Activated naive CD4-positive, alpha-beta T cell treated with anti-CD3 and anti-CD28 coated beads, Interleukin-2, amount 50 U/mL, for 24 hours (primary cell): ENCODE results near the gene LTBP1.

ENCODE experiments used
- H3K27ac Mint-ChIP-seq: one replicate; pipeline ENCODE4 v1.8.0; 2021; ENCODE audit warnings: mild to moderate bottlenecking, mixed read lengths
- H3K27me3 Mint-ChIP-seq: one replicate; pipeline ENCODE4 v1.8.0; 2021; ENCODE audit warnings: mixed read lengths
- H3K36me3 Mint-ChIP-seq: one replicate; pipeline ENCODE4 v1.8.0; 2021; ENCODE audit warnings: mixed read lengths
- H3K4me1 Mint-ChIP-seq: one replicate; pipeline ENCODE4 v1.8.0; 2021; ENCODE audit warnings: mixed read lengths
- H3K4me3 Mint-ChIP-seq: one replicate; pipeline ENCODE4 v1.8.0; 2021; ENCODE audit warnings: mild to moderate bottlenecking, mixed read lengths
- H3K9me3 Mint-ChIP-seq: one replicate; pipeline ENCODE4 v1.8.0; 2021; ENCODE audit warnings: mixed read lengths

The LTBP1 gene

DNA sequence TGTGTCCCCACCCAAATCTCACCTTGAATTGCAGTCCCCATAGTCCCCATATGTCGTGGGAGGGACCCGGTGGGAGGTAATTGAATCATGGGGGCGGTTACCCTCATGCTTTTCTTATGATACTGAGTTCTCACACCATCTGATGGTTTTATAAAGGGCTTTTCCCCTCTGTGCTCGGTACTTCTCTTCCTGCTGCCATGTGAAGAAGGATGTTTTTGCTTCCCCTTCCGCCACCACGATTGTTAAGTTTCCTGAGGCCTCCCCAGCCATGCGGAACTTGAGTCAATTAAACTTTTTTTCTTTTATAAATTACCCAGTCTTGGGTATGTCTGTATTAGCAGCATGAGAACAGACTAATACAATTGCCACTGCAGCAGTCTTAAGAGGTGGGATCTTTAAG is 134.9 kb downstream of the LTBP1 start:
- Mint-ChIP-seq H3K27ac (no peak overlapping the region), H3K4me1 (no peaks in the 10 kb centered on the region), H3K4me3 (no peak overlapping the region), H3K36me3 (no peaks in the 10 kb centered on the region), H3K27me3 (peaks cover 6% of the 10 kb centered on the region), H3K9me3 (no peaks in the 10 kb centered on the region)

GRCh38 chr2:33083699-33084387 is 137.1 kb downstream of the LTBP1 start:
- Mint-ChIP-seq H3K27ac (no peak overlapping the region), H3K9me3 (no peaks in the 10 kb centered on the region), H3K4me3 (no peak overlapping the region), H3K36me3 (no peaks in the 10 kb centered on the region), H3K4me1 (no peaks in the 10 kb centered on the region), H3K27me3 (peaks cover 5% of the 10 kb centered on the region)

GRCh38 chr2:33084433-33084832 is 137.7 kb downstream of the LTBP1 start:
- no peak overlapping the region for H3K27ac Mint-ChIP-seq
- H3K4me1 Mint-ChIP-seq, result no peaks in the 10 kb centered on the region
- peaks cover 5% of the 10 kb centered on the region for H3K27me3 Mint-ChIP-seq
- no peak overlapping the region for H3K4me3 Mint-ChIP-seq
- H3K36me3 Mint-ChIP-seq, result no peaks in the 10 kb centered on the region
- H3K9me3 Mint-ChIP-seq, result no peaks in the 10 kb centered on the region

- no peaks in the 10 kb centered on the region for H3K36me3 Mint-ChIP-seq
- H3K27ac Mint-ChIP-seq, result no peak overlapping the region
Observed at GRCh38 chr2:33085646-33086045, 138.9 kb downstream of the LTBP1 start.

GRCh38 chr2:33086400-33087015 is 139.8 kb downstream of the LTBP1 start:
- H3K9me3 Mint-ChIP-seq, result no peaks in the 10 kb centered on the region
- no peak overlapping the region for H3K4me3 Mint-ChIP-seq
- peaks cover 3% of the 10 kb centered on the region for H3K27me3 Mint-ChIP-seq
- H3K4me1 Mint-ChIP-seq, result no peaks in the 10 kb centered on the region
- H3K27ac Mint-ChIP-seq, result no peak overlapping the region
- no peaks in the 10 kb centered on the region for H3K36me3 Mint-ChIP-seq

More at GRCh38 chr2:33085646-33086045, 138.9 kb downstream of the LTBP1 start:
- peaks cover 3% of the 10 kb centered on the region for H3K27me3 Mint-ChIP-seq
- H3K4me3 Mint-ChIP-seq, result no peak overlapping the region
- no peaks in the 10 kb centered on the region for H3K9me3 Mint-ChIP-seq
- no peaks in the 10 kb centered on the region for H3K4me1 Mint-ChIP-seq

DNA sequence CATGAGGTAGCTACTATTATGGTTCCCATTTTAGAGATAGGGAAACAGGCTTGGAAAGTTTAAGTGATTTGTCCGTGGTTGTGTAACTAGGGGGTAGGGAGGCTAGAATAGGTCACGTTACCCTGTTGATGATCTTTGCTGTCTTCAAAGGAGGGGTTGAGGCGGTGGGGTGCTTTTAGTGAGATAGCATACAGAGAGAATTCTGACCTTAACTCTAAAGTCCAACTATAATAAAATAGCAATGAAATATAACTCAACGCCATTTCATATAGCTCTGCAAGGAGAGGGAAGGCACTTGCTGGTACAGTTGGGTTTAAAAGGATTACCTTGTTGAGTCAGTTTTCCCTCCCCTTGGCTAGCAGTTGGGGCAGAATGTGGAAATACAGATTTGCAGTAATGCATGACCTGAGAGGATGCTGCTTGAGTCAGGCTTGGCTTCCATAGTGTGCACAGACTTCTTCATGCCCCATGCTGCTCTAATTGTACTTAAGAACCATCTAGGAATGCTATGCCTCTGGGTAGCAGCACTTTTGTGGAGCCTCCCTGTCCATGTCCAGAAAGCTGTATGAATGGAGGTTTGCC is 143.9 kb downstream of the LTBP1 start:
- H3K4me3 Mint-ChIP-seq, result no peak overlapping the region
- H3K27me3 Mint-ChIP-seq, result peaks cover 2% of the 10 kb centered on the region
- no peaks in the 10 kb centered on the region for H3K36me3 Mint-ChIP-seq
- no peak overlapping the region for H3K27ac Mint-ChIP-seq
- peaks cover 6% of the 10 kb centered on the region for H3K9me3 Mint-ChIP-seq
- H3K4me1 Mint-ChIP-seq, result no peaks in the 10 kb centered on the region

GRCh38 chr2:33091541-33092123 is 144.9 kb downstream of the LTBP1 start:
- Mint-ChIP-seq H3K27me3 (peaks cover 5% of the 10 kb centered on the region), H3K4me3 (no peak overlapping the region), H3K27ac (no peak overlapping the region), H3K36me3 (no peaks in the 10 kb centered on the region), H3K4me1 (no peaks in the 10 kb centered on the region), H3K9me3 (peaks cover 10% of the 10 kb centered on the region)

DNA sequence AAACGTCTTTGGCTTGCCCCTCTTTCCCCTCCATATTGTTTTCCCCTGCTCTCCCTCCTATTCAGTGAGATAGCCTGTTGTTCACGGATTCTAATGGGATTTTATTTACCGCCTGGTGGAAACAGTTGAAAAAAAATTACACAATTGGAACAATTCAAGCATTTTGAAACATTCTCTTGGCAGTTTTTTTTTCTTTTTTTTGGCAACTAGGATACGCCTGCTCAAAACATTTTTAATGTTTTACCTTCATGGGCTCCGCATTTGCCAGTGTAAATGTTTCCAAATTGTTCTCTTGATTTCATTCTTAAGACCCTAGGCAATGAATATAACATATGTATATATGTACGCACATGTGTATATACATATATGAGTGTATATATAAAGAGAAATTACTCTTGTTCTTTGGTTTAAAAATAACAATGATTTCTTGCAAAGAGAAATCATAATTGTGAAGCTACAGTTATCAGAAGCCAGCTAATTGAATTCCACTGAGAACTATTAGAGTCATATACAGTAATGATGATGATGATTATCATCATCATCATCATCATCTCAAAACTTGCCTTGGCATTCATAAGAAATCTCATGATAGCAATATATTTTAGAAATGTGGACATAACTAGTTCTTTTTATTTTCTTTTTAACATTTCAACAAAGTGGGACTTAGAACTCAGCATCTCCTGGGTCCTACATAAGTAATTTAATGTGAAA is 146.7 kb downstream of the LTBP1 start:
- Mint-ChIP-seq H3K4me3 (no peak overlapping the region), H3K27me3 (peaks cover 5% of the 10 kb centered on the region), H3K36me3 (no peaks in the 10 kb centered on the region), H3K27ac (no peak overlapping the region), H3K9me3 (peaks cover 10% of the 10 kb centered on the region), H3K4me1 (no peaks in the 10 kb centered on the region)

DNA sequence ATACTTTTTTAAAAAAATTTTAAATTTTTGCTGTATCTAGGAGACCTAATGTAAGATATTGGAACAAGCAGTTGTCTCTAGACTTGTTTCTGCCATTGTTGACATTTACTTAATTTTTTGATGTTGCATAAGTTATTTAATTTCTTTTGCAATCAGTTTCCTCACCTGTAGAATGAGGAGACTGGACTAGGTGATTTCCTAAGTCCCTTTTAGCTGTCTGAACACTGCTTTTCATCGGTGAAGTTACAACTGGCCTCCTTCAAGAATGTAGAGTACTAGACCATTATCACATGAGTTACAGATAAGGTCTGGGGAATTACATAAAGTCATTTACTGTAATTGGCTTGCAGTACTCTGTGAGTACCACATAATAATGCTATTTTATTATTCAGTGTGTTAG is 147.6 kb downstream of the LTBP1 start:
- H3K27ac Mint-ChIP-seq, result no peak overlapping the region

GRCh38 chr2:33099989-33100388 is 153.2 kb downstream of the LTBP1 start:
- Mint-ChIP-seq H3K27ac (no peak overlapping the region), H3K4me1 (no peaks in the 10 kb centered on the region), H3K9me3 (peaks cover 10% of the 10 kb centered on the region), H3K36me3 (no peaks in the 10 kb centered on the region), H3K27me3 (peaks cover 5% of the 10 kb centered on the region), H3K4me3 (no peak overlapping the region)

More for the DNA sequence above, 147.6 kb downstream of the LTBP1 start:
- Mint-ChIP-seq H3K4me1 (no peaks in the 10 kb centered on the region), H3K9me3 (peaks cover 10% of the 10 kb centered on the region), H3K4me3 (no peak overlapping the region), H3K36me3 (no peaks in the 10 kb centered on the region), H3K27me3 (peaks cover 4% of the 10 kb centered on the region)

DNA sequence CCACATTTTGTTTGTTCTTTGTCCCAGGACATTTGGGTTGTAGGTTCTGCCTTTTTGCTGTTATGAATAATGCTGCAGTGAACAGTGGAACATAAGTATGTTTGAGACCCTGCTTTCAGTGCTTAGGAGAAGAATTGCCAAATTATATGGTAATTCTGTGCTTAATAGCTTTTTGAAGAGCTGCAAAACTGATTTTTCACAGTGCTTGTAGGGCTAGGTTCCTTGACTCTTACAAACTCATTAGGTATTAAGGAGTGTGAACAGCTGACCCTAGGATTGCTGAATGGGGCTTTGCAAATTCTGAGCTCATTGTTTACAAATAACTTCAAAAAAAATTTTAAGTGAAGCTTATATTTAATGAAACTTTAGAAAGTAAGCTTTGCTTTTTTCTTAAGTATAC is 154.2 kb downstream of the LTBP1 start:
- Mint-ChIP-seq H3K36me3 (no peaks in the 10 kb centered on the region), H3K9me3 (peaks cover under 1% of the 10 kb centered on the region), H3K4me1 (no peaks in the 10 kb centered on the region), H3K27me3 (peaks cover 6% of the 10 kb centered on the region), H3K4me3 (no peak overlapping the region), H3K27ac (no peak overlapping the region)

DNA sequence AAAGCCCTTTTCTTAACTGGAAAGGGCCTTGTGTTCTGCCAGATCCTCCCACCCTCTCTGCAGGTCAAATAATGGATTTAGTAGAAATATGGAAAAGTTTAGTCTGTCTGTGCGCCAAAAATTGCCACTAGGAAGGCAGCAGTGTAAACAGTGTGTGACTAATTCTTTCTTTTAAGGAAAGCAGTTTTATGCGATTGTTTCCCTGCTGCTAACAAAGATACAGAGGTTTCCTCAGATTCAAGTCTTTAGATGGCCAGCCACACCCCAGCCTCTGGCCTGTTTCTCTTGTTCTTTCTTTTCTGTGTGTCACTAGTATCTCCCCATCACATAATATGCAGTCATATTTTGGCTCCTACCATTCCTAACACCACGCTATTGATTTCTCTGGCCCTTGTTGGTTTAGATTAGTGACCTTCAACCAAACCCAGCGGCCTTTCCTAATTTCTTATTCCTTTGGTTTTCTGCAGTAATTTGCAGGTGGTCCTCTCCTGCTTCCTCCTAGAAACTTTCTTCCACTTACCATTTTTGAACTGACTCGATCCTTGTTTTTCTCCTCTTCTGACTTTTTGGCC is 157.4 kb downstream of the LTBP1 start:
- Mint-ChIP-seq H3K9me3 (no peaks in the 10 kb centered on the region), H3K4me3 (no peak overlapping the region), H3K4me1 (no peaks in the 10 kb centered on the region), H3K36me3 (no peaks in the 10 kb centered on the region), H3K27me3 (peaks cover 8% of the 10 kb centered on the region), H3K27ac (no peak overlapping the region)

GRCh38 chr2:33104726-33105125 is 158.0 kb downstream of the LTBP1 start:
- H3K4me3 Mint-ChIP-seq, result no peak overlapping the region
- H3K4me1 Mint-ChIP-seq, result no peaks in the 10 kb centered on the region
- peaks cover 8% of the 10 kb centered on the region for H3K27me3 Mint-ChIP-seq
- no peak overlapping the region for H3K27ac Mint-ChIP-seq
- no peaks in the 10 kb centered on the region for H3K9me3 Mint-ChIP-seq
- no peaks in the 10 kb centered on the region for H3K36me3 Mint-ChIP-seq

DNA sequence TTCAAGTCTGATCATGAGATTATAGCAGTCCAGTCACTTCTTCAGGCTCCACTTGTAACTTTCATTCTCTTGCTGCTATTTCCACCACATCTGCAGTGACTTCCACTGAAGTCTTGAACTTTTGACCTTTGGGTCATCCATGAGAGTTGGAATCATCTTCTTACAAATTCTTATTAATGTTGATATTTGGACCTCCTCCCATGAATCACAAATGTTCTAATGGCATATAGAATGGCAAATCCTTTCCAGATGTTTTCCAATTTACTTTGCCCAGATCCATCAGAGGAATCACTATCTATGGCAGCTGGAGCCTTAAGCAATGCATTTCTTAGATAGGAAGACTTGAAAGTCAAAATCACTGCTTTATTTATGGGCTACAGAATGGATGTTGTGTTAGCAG is 159.4 kb downstream of the LTBP1 start:
- H3K36me3 Mint-ChIP-seq, result no peaks in the 10 kb centered on the region
- H3K4me1 Mint-ChIP-seq, result no peaks in the 10 kb centered on the region
- peaks cover 11% of the 10 kb centered on the region for H3K27me3 Mint-ChIP-seq
- no peak overlapping the region for H3K27ac Mint-ChIP-seq
- H3K9me3 Mint-ChIP-seq, result no peaks in the 10 kb centered on the region
- no peak overlapping the region for H3K4me3 Mint-ChIP-seq

DNA sequence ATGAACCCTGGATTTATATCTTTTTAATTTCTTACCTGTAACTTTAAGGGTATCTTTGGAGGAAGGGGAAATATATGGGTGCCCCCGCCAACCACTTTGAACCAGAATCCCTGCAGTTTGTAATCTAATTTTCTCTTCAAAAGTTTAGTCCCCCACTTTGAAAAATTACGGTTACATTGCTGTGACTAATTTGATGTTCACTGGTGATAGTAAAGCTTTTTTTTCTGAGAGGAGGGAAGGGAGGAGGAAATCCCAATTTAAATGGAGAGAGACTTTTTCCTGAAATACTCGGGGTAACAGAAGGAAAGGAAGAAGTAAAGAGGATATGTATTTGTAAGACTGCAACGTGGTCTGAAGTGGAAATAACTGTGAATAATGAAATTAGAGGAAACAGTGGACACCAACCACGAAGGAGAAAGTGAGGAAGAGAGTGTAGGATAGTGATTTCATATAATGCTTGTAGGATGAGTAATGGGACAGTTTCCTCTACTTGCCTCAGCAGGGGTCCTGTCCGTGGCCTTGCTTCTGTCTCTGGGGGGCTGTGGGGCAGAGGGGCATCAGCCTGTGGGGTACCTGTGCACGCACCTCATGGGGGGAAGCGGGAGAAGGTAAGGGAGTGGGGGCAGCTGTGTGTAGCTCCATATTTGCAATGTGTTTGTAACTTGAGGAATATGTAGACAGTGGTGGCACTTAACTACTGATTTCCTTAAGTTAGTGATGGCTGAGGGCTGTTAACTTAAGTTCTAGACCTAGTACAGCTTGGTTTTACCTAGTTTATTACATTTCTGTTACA is 161.1 kb downstream of the LTBP1 start:
- no peaks in the 10 kb centered on the region for H3K36me3 Mint-ChIP-seq
- no peak overlapping the region for H3K27ac Mint-ChIP-seq
- H3K27me3 Mint-ChIP-seq, result peaks cover 14% of the 10 kb centered on the region
- no peak overlapping the region for H3K4me3 Mint-ChIP-seq
- no peaks in the 10 kb centered on the region for H3K4me1 Mint-ChIP-seq
- no peaks in the 10 kb centered on the region for H3K9me3 Mint-ChIP-seq
